CD4-positive, alpha-beta memory T cell (primary cell): ENCODE measurements around the gene CFAP65. TPM values are rescaled to one million over a fixed set of nuclear protein-coding genes. Genes with fewer than 3 reads are reported as not detected.

ENCODE experiments used
- CTCF ChIA-PET: fragments of 350-600 bp; sonication (Branson Sonifier 250); formaldehyde crosslinking; loops from one replicate; lab custom pipeline; 2021; ENCODE audit warnings: inconsistent platforms; ENCODE audit not compliant: partially characterized antibody; lab: Charles Lee
- POLR2A ChIA-PET: fragments of 350-600 bp; sonication (Branson Sonifier 250); formaldehyde crosslinking; loops from one replicate; lab custom pipeline; 2021; ENCODE audit not compliant: partially characterized antibody; lab: Charles Lee
- DNase-seq, 5 donors: peaks; one replicate each; pipeline versions ENCODE4 v3.0.0 to v3.0.0-alpha.2; 2020 to 2022; ENCODE audit warnings: mixed read lengths in 1 of 5
- H3K27ac ChIP-seq: one replicate; pipeline ENCODE4 v1.7.0; 2013; ENCODE audit warnings: low read depth, low read length
- H3K27me3 ChIP-seq: 2 replicates; pipeline ENCODE4 v1.7.0; 2013; ENCODE audit warnings: mild to moderate bottlenecking, low read length, moderate library complexity; ENCODE audit not compliant: insufficient read depth
- H3K36me3 ChIP-seq: 2 replicates; pipeline ENCODE4 v1.7.0; 2013; ENCODE audit warnings: mild to moderate bottlenecking, low read length, moderate library complexity; ENCODE audit not compliant: insufficient read depth
- H3K4me1 ChIP-seq: 2 replicates; pipeline ENCODE4 v1.7.0; 2013; ENCODE audit warnings: mild to moderate bottlenecking, low read length, moderate library complexity; ENCODE audit not compliant: insufficient read depth
- H3K4me3 ChIP-seq, 2 donors: one replicate each; pipeline ENCODE4 v1.7.0; 2013; ENCODE audit warnings: low read length in 2 of 2, mild to moderate bottlenecking in 1 of 2
- H3K9me3 ChIP-seq, 2 donors: one replicate each; pipeline ENCODE4 v1.7.0; 2013; ENCODE audit warnings: low read length in 2 of 2, control low read depth in 1 of 2; ENCODE audit not compliant: control insufficient read depth in 1 of 2
- H3K27ac Mint-ChIP-seq, 7 donors: one replicate each; pipeline ENCODE4 v1.8.0; 2020 to 2021; ENCODE audit warnings: mixed read lengths in 7 of 7, mild to moderate bottlenecking in 6 of 7, inconsistent platforms in 3 of 7, moderate library complexity in 3 of 7
- H3K27me3 Mint-ChIP-seq, 2 donors: one replicate each; pipeline ENCODE4 v1.8.0; 2020 to 2021; ENCODE audit warnings: mixed read lengths in 2 of 2
- H3K36me3 Mint-ChIP-seq, 2 donors: one replicate each; pipeline ENCODE4 v1.8.0; 2020 to 2021; ENCODE audit warnings: mixed read lengths in 2 of 2, inconsistent platforms in 1 of 2, mild to moderate bottlenecking in 1 of 2
- H3K4me1 Mint-ChIP-seq, 4 donors: one replicate each; pipeline ENCODE4 v1.8.0; 2020 to 2021; ENCODE audit warnings: mixed read lengths in 4 of 4, mild to moderate bottlenecking in 1 of 4
- H3K4me3 Mint-ChIP-seq, 8 donors: one replicate each; pipeline ENCODE4 v1.8.0; 2020 to 2021; ENCODE audit warnings: mixed read lengths in 8 of 8, mild to moderate bottlenecking in 7 of 8, moderate library complexity in 6 of 8, inconsistent platforms in 3 of 8
- H3K9me3 Mint-ChIP-seq, 8 donors: one replicate each; pipeline ENCODE4 v1.8.0; 2020 to 2021; ENCODE audit warnings: mixed read lengths in 8 of 8, mild to moderate bottlenecking in 5 of 8, inconsistent platforms in 3 of 8, moderate library complexity in 1 of 8
- intact Hi-C: fragments of 100-400 bp; cut with micrococcal nuclease; formaldehyde crosslinking; loops from one replicate; pipeline ENCODE4 v1.15.1; 2023
- polyA plus RNA-seq, 2 donors: library from polyadenylated mRNA; unstranded; fragments of 300-500 nt; fragmentation: Illumina TruSeq; gene quantifications; one replicate each; pipeline ENCODE4 v1.2.3, GENCODE V29; 2021
- total RNA-seq, 2 experiments: library from RNA; stranded (reverse); gene quantifications; one replicate each; pipeline ENCODE4 v1.2.3, GENCODE V29; 2021

The CFAP65 gene
- total and polyA plus RNA-seq, 4 experiments from 2014 or later = not detected

DNA sequence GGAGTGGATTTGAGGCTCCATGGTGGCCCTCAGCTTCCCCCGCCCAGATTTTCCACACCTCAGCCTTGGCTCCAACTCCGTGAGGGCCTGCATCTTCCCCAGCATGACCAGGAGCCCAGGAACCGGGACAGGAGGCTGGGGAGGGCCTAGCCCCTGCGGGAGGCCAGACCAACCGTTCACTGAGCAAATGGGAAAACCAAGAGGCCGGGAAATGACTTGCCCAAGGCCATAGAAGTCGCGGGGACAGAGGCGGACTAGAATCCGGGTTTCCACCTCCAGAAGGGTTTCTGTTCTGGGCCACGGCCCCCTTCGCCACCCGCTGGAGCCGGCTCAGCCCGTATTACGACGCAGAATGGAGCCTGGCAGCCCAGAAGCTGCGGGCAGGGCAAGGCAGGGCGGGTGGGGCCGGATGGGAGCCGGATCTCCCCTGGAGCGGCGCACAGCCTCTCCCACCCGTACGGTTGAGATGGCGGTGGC is 40.2 kb downstream of the CFAP65 start:
- Mint-ChIP-seq H3K27ac (peak overlapping the region in 1 of 7 donors; percentile 30), H3K4me1 (peaks cover 6 to 18% (median 10%) of the 10 kb centered on the region in 4 donors), H3K36me3 (no peaks in the 10 kb centered on the region), H3K27me3 (peaks cover 47 to 65% of the 10 kb centered on the region in 2 donors), H3K4me3 (peak overlapping the region in 5 of 8 donors; percentile 21 to 66 (median 35)), H3K9me3 (peaks cover 0 to 3% (median 0%) of the 10 kb centered on the region in 8 donors)
- H3K4me3 ChIP-seq = no peak overlapping the region
- POLR2A ChIA-PET = interaction anchor here (0.7 kb wide), 1 partner anchor 153 kb away, joined by 3 read pairs; no protein-coding TSS in a partner anchor
- H3K4me1 ChIP-seq = peaks cover 23% of the 10 kb centered on the region
- intact Hi-C loops = no loop called here
- H3K27me3 ChIP-seq = peaks cover 46% of the 10 kb centered on the region
- no peak overlapping the region for H3K27ac ChIP-seq
- H3K36me3 ChIP-seq = no peaks in the 10 kb centered on the region
- H3K9me3 ChIP-seq = no peaks in the 10 kb centered on the region
- CTCF ChIA-PET = interaction anchor here (1.2 kb wide), 1 partner anchor 21 kb away, joined by 7 read pairs; no protein-coding TSS in a partner anchor
- DNase-seq = no peak

DNA sequence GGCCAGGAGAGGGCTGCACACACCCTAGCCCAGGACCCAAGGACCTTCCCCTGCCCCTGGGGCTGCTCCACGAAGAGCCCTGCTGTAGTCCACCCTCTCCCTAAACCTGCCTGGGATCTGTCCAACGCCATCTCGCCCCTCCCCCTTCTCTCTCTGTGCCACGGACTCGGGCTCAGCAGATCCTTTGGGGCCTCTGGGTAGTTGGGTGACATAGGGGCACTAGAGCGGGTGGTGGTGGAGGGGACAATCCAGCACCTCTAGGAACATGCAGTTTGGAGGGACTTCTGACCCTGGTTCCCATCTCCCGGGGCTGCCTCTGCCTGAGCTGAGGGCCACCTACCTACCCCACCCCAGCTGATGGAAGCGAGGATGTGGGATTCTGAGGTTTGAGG is 40.8 kb downstream of the CFAP65 start:
- H3K4me1 Mint-ChIP-seq = peaks cover 7 to 22% (median 12%) of the 10 kb centered on the region in 4 donors
- H3K4me3 ChIP-seq = no peak overlapping the region
- no peaks in the 10 kb centered on the region for H3K9me3 ChIP-seq
- DNase-seq = no peak
- H3K9me3 Mint-ChIP-seq = peaks cover 0 to 3% (median 0%) of the 10 kb centered on the region in 8 donors
- peaks cover 50% of the 10 kb centered on the region for H3K27me3 ChIP-seq
- H3K4me1 ChIP-seq = peaks cover 29% of the 10 kb centered on the region
- peak overlapping the region in 1 of 7 donors; percentile 30 for H3K27ac Mint-ChIP-seq
- intact Hi-C loops = no loop called here
- H3K36me3 ChIP-seq = no peaks in the 10 kb centered on the region
- no peak overlapping the region for H3K27ac ChIP-seq
- POLR2A ChIA-PET = no interaction called here
- peak overlapping the region in 5 of 8 donors; percentile 21 to 66 (median 35) for H3K4me3 Mint-ChIP-seq
- peaks cover 50 to 65% of the 10 kb centered on the region in 2 donors for H3K27me3 Mint-ChIP-seq
- CTCF ChIA-PET = no interaction called here
- no peaks in the 10 kb centered on the region for H3K36me3 Mint-ChIP-seq

DNA sequence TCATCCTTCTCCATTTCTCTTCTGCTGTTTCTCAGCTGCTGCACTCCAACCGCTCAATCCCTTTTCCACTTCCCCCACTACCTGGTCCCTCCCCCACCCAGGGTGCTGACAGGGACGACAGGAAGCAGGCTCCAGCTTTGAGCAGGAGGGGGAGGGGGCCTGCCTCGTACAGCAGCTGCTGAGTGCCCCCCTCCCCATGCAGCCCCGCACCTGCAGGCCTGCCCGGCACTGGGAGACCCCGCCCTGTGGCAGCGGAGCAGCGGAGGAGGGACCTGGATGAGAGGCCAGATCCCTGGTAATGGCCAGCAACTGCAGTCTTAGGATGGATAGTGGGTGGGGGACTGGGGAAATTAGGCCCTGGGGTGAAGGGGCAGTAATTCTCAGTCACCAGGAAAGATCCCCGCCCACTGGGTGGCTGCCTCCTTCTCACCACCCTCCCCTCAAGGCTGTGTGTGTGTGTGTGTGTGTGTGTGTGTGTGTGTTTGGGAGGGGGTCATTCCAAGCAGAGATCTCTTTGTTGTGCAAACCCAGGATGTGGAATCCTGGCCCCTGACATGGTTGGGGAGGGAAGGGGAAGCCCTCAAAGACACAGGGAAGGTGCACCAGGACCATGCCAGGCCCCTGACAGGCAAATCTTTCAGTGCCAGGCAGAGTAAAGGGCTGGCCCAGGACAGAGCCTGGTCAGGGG is 41.3 kb downstream of the CFAP65 start:
- Mint-ChIP-seq H3K36me3 (no peaks in the 10 kb centered on the region), H3K4me1 (peaks cover 7 to 27% (median 15%) of the 10 kb centered on the region in 4 donors), H3K27ac (no peak overlapping the region), H3K9me3 (peaks cover 0 to 3% (median 0%) of the 10 kb centered on the region in 8 donors), H3K4me3 (peak overlapping the region in 2 of 8 donors; percentile 6 to 73), H3K27me3 (peaks cover 53 to 65% of the 10 kb centered on the region in 2 donors)
- no peak overlapping the region for H3K27ac ChIP-seq
- POLR2A ChIA-PET = no interaction called here
- H3K36me3 ChIP-seq = no peaks in the 10 kb centered on the region
- intact Hi-C loops = no loop called here
- H3K27me3 ChIP-seq = peaks cover 55% of the 10 kb centered on the region
- DNase-seq = no peak
- no peaks in the 10 kb centered on the region for H3K9me3 ChIP-seq
- H3K4me3 ChIP-seq = no peak overlapping the region
- peaks cover 29% of the 10 kb centered on the region for H3K4me1 ChIP-seq
- CTCF ChIA-PET = no interaction called here

DNA sequence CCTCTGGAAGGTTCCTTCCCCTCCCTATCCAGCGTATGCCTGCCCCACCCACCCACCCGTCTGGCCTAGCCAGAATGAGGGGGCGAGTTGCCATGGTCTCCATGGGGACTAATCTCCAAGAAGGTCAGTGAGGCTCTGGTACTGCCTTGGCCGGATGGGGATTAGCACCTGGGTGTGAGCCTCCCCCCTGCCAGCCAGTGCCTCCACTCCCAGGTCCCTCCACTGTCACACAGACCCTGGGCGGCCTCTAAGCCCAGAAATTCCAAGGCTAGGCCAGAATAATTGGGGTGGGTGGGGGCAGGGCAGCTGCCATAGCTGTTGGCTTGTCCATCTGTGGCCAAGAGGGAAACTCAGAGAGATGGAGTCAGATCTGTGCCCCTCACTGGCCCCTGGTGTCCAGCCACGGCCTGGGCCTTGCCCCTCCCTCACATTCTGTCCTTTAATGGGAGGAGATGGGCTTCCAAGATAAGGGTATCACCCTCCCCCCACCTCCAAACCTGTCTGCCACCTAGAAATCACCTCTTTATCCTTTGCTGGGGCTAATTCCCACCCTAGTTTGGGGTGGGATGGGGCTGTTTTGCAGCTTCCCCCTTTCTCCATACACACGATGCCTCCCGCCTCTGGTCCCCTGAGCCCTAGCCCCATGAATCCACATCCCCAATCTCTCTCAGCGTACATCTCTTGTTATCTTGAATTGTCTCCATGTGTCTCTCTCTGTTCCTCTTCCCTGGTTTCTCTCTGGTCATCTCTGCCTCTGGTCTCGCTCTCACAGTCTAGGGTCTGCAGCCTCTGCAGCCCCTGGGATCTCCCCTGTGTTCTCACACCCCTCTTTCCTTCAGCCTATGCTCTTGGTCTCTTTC is 42.1 kb downstream of the CFAP65 start:
- Mint-ChIP-seq H3K27me3 (peaks cover 50 to 66% of the 10 kb centered on the region in 2 donors), H3K27ac (no peak overlapping the region), H3K9me3 (peaks cover 0 to 3% (median 0%) of the 10 kb centered on the region in 8 donors), H3K4me1 (peaks cover 7 to 28% (median 15%) of the 10 kb centered on the region in 4 donors), H3K36me3 (no peaks in the 10 kb centered on the region), H3K4me3 (peak overlapping the region in 2 of 8 donors; percentile 6 to 73)
- Histone ChIP-seq H3K4me3 (no peak overlapping the region), H3K27me3 (peaks cover 54% of the 10 kb centered on the region), H3K4me1 (peaks cover 29% of the 10 kb centered on the region), H3K27ac (no peak overlapping the region), H3K9me3 (no peaks in the 10 kb centered on the region), H3K36me3 (no peaks in the 10 kb centered on the region)
- DNase-seq = no peak
- intact Hi-C loops = no loop called here
- POLR2A ChIA-PET = no interaction called here
- CTCF ChIA-PET = interaction anchor here (6.0 kb wide), 1 partner anchor 18 kb away, joined by 53 read pairs; no protein-coding TSS in a partner anchor

DNA sequence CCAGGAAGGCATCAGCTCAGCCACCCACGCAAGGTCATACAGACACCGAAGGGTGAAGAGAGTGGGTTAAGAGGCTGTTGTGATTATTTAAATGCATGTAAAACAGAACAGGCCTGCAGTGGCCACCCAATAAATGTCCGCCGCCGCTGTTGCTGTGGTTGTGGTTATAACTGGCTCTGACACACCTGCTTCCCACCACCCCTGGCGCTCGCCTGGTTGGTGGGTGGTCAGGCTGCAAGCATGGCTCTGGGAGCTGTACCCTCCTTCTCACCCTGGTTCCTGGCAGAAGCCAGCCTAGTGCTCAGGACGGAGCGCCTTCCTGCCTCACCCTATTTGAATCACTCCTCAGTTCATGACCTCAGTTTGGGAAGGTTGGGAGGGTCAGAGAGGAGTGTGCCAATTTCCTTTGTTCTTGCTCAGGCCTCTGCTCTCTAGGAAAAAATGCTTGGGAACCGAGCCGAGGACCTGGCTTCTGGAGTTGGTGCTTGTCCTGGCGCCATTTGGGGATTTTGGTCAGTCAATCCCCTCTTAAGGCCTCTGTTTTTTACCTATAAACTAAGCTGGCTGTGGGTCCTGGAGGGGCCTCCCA is 42.8 kb downstream of the CFAP65 start:
- Mint-ChIP-seq H3K27ac (no peak overlapping the region), H3K4me3 (no peak overlapping the region), H3K9me3 (no peaks in the 10 kb centered on the region), H3K4me1 (peaks cover 5 to 29% (median 18%) of the 10 kb centered on the region in 4 donors), H3K36me3 (no peaks in the 10 kb centered on the region), H3K27me3 (peaks cover 46 to 63% of the 10 kb centered on the region in 2 donors)
- Histone ChIP-seq H3K27me3 (peaks cover 46% of the 10 kb centered on the region), H3K4me3 (no peak overlapping the region), H3K9me3 (no peaks in the 10 kb centered on the region), H3K36me3 (no peaks in the 10 kb centered on the region), H3K4me1 (peaks cover 33% of the 10 kb centered on the region), H3K27ac (no peak overlapping the region)
- POLR2A ChIA-PET = no interaction called here
- DNase-seq = no peak
- intact Hi-C loops = no loop called here
- CTCF ChIA-PET = interaction anchor here (6.0 kb wide), 1 partner anchor 17 kb away, joined by 53 read pairs; no protein-coding TSS in a partner anchor

DNA sequence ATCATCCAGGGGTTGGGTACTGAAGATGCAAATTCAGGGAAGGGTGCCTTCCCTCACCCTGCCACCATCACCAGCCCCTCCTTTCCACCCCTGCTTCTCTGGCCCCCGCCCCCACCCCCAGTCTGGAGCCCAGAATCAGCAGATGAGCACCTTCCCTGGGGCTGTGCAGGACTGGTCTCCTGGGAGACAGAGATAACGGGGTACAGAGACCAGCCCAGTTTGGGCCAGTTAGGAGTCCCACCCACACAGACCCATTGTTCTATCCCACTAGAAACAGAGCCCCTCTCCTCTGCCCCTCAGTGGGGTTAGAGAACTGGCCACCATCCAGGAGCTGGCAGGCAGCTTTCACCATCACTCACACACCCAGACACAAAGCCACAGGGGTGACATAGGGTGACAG is 43.6 kb downstream of the CFAP65 start:
- Mint-ChIP-seq H3K36me3 (no peaks in the 10 kb centered on the region), H3K27ac (peak overlapping the region in 1 of 7 donors; percentile 38), H3K4me1 (peaks cover 2 to 21% (median 15%) of the 10 kb centered on the region in 4 donors), H3K9me3 (no peaks in the 10 kb centered on the region), H3K27me3 (peaks cover 41 to 58% of the 10 kb centered on the region in 2 donors), H3K4me3 (no peak overlapping the region)
- Histone ChIP-seq H3K4me1 (peaks cover 32% of the 10 kb centered on the region), H3K4me3 (no peak overlapping the region), H3K27ac (no peak overlapping the region), H3K27me3 (peaks cover 40% of the 10 kb centered on the region), H3K9me3 (no peaks in the 10 kb centered on the region), H3K36me3 (no peaks in the 10 kb centered on the region)
- intact Hi-C loops = no loop called here
- CTCF ChIA-PET = interaction anchor here (1.1 to 6.0 kb wide), 2 partner anchors 16 to 156 kb away, joined by 3 to 53 read pairs; no protein-coding TSS in a partner anchor
- no peak for DNase-seq
- POLR2A ChIA-PET = no interaction called here
